ENCODE measurements around the gene SNX30.

SNX30 gene

GRCh38 chr9:112777914-112778313 lies 27.4 kb downstream of the SNX30 start:
- Histone ChIP-seq H3K36me3 (ENCODE audit: control insufficient read depth in 5 of 5, insufficient read depth in 5 of 5, low read length in 5 of 5) (no peaks in the 10 kb centered on the region), H3K9ac (ENCODE audit: low read length in 5 of 5) (no peak overlapping the region), H3K27me3 (ENCODE audit: control insufficient read depth in 5 of 5, insufficient read depth in 4 of 5, low read length in 5 of 5) (no peaks in the 10 kb centered on the region), H3K9me3 (ENCODE audit: control insufficient read depth in 5 of 5, low read length in 5 of 5) (no peaks in the 10 kb centered on the region), H3K4me1 (ENCODE audit: control insufficient read depth in 5 of 5, insufficient read depth in 5 of 5, low read length in 5 of 5) (peaks cover 0 to 13% (median 4%) of the 10 kb centered on the region in 5 donors), H3K27ac (ENCODE audit: low read depth, low read length) (no peak overlapping the region), H3K4me3 (ENCODE audit: low read depth in 1 of 5, low read length in 5 of 5) (no peak overlapping the region)

DNA sequence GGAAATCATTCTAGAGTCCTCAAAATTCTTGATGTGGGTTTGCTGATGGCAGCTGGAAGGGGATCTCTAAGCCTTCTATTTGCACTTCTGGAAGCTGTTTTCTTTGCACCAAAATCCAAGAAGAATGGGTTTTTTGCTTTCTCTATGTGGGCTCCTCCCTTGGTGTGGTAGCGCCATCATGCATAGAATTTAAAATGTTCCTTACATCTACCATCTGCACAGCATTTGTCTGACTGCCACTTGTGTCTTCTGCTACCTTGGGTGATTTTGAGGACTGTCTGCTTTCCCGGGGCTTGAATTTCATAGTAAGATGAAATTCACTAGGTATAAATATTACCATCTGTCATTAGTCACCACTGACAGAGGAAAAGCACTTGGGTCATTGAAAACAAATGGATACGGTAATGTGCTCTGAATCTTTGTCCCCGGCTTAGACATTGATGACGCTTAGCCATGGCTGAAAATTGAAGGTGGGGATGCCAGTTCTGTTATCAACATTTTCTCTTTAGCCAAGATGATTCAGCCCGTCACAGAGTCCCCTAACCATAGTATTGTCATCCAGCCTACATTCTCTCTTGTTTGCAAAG lies 30.0 kb downstream of the SNX30 start:
- H3K36me3 ChIP-seq (ENCODE audit: control insufficient read depth in 5 of 5, insufficient read depth in 5 of 5, low read length in 5 of 5), result no peaks in the 10 kb centered on the region
- H3K4me1 ChIP-seq (ENCODE audit: control insufficient read depth in 5 of 5, insufficient read depth in 5 of 5, low read length in 5 of 5), result peaks cover 0 to 6% (median 4%) of the 10 kb centered on the region in 5 donors
- H3K27ac ChIP-seq (ENCODE audit: low read depth, low read length), result no peak overlapping the region
- H3K4me3 ChIP-seq (ENCODE audit: low read depth in 1 of 5, low read length in 5 of 5), result no peak overlapping the region
- H3K9me3 ChIP-seq (ENCODE audit: control insufficient read depth in 5 of 5, low read length in 5 of 5), result no peaks in the 10 kb centered on the region
- H3K27me3 ChIP-seq (ENCODE audit: control insufficient read depth in 5 of 5, insufficient read depth in 4 of 5, low read length in 5 of 5), result no peaks in the 10 kb centered on the region
- no peak overlapping the region for H3K9ac ChIP-seq (ENCODE audit: low read length in 5 of 5)

- Histone ChIP-seq H3K9ac (ENCODE audit: low read length in 5 of 5) (no peak overlapping the region), H3K27ac (ENCODE audit: low read depth, low read length) (no peak overlapping the region), H3K27me3 (ENCODE audit: control insufficient read depth in 5 of 5, insufficient read depth in 4 of 5, low read length in 5 of 5) (no peaks in the 10 kb centered on the region), H3K4me3 (ENCODE audit: low read depth in 1 of 5, low read length in 5 of 5) (no peak overlapping the region), H3K4me1 (ENCODE audit: control insufficient read depth in 5 of 5, insufficient read depth in 5 of 5, low read length in 5 of 5) (peaks cover 0 to 6% (median 4%) of the 10 kb centered on the region in 5 donors), H3K9me3 (ENCODE audit: control insufficient read depth in 5 of 5, low read length in 5 of 5) (no peaks in the 10 kb centered on the region), H3K36me3 (ENCODE audit: control insufficient read depth in 5 of 5, insufficient read depth in 5 of 5, low read length in 5 of 5) (no peaks in the 10 kb centered on the region)
Measured at GRCh38 chr9:112782218-112782617, 31.7 kb downstream of the SNX30 start.

DNA sequence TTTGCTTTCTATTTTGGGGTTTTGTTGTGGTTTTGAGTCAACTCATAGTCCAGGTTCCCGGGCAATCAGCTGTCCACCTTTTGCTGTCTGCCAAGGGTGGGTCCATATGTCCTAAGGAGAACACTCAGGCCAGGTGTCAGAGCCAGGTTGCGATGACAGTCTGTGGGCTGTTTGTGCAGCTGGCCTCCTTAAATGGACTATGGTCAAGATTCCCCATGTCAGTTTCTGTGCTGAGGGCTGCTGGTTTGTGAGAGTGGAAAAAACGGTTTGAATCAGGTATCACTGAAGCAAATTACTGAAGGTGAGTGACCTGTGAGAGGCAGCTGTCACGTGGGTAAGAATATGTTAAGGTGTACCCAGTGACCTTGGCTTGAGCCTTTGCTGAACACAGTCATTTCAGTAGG lies 33.0 kb downstream of the SNX30 start:
- no peaks in the 10 kb centered on the region for H3K9me3 ChIP-seq (ENCODE audit: control insufficient read depth in 5 of 5, low read length in 5 of 5)
- H3K4me3 ChIP-seq (ENCODE audit: low read depth in 1 of 5, low read length in 5 of 5), result no peak overlapping the region
- no peaks in the 10 kb centered on the region for H3K27me3 ChIP-seq (ENCODE audit: control insufficient read depth in 5 of 5, insufficient read depth in 4 of 5, low read length in 5 of 5)
- peaks cover 0 to 6% (median 4%) of the 10 kb centered on the region in 5 donors for H3K4me1 ChIP-seq (ENCODE audit: control insufficient read depth in 5 of 5, insufficient read depth in 5 of 5, low read length in 5 of 5)
- no peaks in the 10 kb centered on the region for H3K36me3 ChIP-seq (ENCODE audit: control insufficient read depth in 5 of 5, insufficient read depth in 5 of 5, low read length in 5 of 5)
- no peak overlapping the region for H3K9ac ChIP-seq (ENCODE audit: low read length in 5 of 5)
- no peak overlapping the region for H3K27ac ChIP-seq (ENCODE audit: low read depth, low read length)

- H3K27me3 ChIP-seq (ENCODE audit: control insufficient read depth in 5 of 5, insufficient read depth in 4 of 5, low read length in 5 of 5), result no peaks in the 10 kb centered on the region
- H3K36me3 ChIP-seq (ENCODE audit: control insufficient read depth in 5 of 5, insufficient read depth in 5 of 5, low read length in 5 of 5), result no peaks in the 10 kb centered on the region
- no peaks in the 10 kb centered on the region for H3K9me3 ChIP-seq (ENCODE audit: control insufficient read depth in 5 of 5, low read length in 5 of 5)
- H3K4me1 ChIP-seq (ENCODE audit: control insufficient read depth in 5 of 5, insufficient read depth in 5 of 5, low read length in 5 of 5), result peaks cover 0 to 9% (median 6%) of the 10 kb centered on the region in 5 donors
- no peak overlapping the region for H3K4me3 ChIP-seq (ENCODE audit: low read depth in 1 of 5, low read length in 5 of 5)
- H3K9ac ChIP-seq (ENCODE audit: low read length in 5 of 5), result no peak overlapping the region
- no peak overlapping the region for H3K27ac ChIP-seq (ENCODE audit: low read depth, low read length)
Measured at GRCh38 chr9:112784020-112784785, 33.6 kb downstream of the SNX30 start.

- no peaks in the 10 kb centered on the region for H3K27me3 ChIP-seq (ENCODE audit: control insufficient read depth in 5 of 5, insufficient read depth in 4 of 5, low read length in 5 of 5)
- no peak overlapping the region for H3K27ac ChIP-seq (ENCODE audit: low read depth, low read length)
- no peak overlapping the region for H3K9ac ChIP-seq (ENCODE audit: low read length in 5 of 5)
- no peak overlapping the region for H3K4me3 ChIP-seq (ENCODE audit: low read depth in 1 of 5, low read length in 5 of 5)
- H3K9me3 ChIP-seq (ENCODE audit: control insufficient read depth in 5 of 5, low read length in 5 of 5), result no peaks in the 10 kb centered on the region
- no peaks in the 10 kb centered on the region for H3K36me3 ChIP-seq (ENCODE audit: control insufficient read depth in 5 of 5, insufficient read depth in 5 of 5, low read length in 5 of 5)
- H3K4me1 ChIP-seq (ENCODE audit: control insufficient read depth in 5 of 5, insufficient read depth in 5 of 5, low read length in 5 of 5), result peaks cover 0 to 12% (median 9%) of the 10 kb centered on the region in 5 donors
Measured at GRCh38 chr9:112785986-112786385, 35.4 kb downstream of the SNX30 start.

- no peaks in the 10 kb centered on the region for H3K9me3 ChIP-seq (ENCODE audit: control insufficient read depth in 5 of 5, low read length in 5 of 5)
- H3K27me3 ChIP-seq (ENCODE audit: control insufficient read depth in 5 of 5, insufficient read depth in 4 of 5, low read length in 5 of 5), result no peaks in the 10 kb centered on the region
- H3K27ac ChIP-seq (ENCODE audit: low read depth, low read length), result no peak overlapping the region
- H3K4me1 ChIP-seq (ENCODE audit: control insufficient read depth in 5 of 5, insufficient read depth in 5 of 5, low read length in 5 of 5), result peaks cover 0 to 12% (median 9%) of the 10 kb centered on the region in 5 donors
- H3K9ac ChIP-seq (ENCODE audit: low read length in 5 of 5), result no peak overlapping the region
- no peaks in the 10 kb centered on the region for H3K36me3 ChIP-seq (ENCODE audit: control insufficient read depth in 5 of 5, insufficient read depth in 5 of 5, low read length in 5 of 5)
- H3K4me3 ChIP-seq (ENCODE audit: low read depth in 1 of 5, low read length in 5 of 5), result no peak overlapping the region
Measured at GRCh38 chr9:112786829-112787520, 36.4 kb downstream of the SNX30 start.

DNA sequence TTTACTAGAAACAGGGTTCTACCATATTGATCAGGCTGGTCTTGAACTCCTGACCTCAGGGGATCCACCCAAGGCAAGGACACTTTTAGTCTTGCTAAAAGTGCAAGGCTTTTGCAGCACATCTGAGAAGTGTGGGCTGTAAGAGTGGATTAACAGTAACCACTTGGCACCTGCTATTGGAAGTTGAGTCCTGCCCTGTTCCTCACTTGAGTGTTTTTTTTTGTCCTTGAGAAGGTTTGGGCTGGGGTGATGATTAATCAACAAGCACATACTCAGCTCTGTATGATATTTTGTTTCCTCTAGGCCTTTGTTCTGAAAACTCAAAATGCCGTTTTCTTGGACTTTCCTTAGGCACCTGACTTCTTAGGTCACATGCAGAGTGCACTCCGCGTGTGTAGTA lies 37.4 kb downstream of the SNX30 start:
- no peaks in the 10 kb centered on the region for H3K9me3 ChIP-seq (ENCODE audit: control insufficient read depth in 5 of 5, low read length in 5 of 5)
- no peak overlapping the region for H3K27ac ChIP-seq (ENCODE audit: low read depth, low read length)
- peaks cover 0 to 12% (median 9%) of the 10 kb centered on the region in 5 donors for H3K4me1 ChIP-seq (ENCODE audit: control insufficient read depth in 5 of 5, insufficient read depth in 5 of 5, low read length in 5 of 5)
- no peak overlapping the region for H3K4me3 ChIP-seq (ENCODE audit: low read depth in 1 of 5, low read length in 5 of 5)
- H3K36me3 ChIP-seq (ENCODE audit: control insufficient read depth in 5 of 5, insufficient read depth in 5 of 5, low read length in 5 of 5), result no peaks in the 10 kb centered on the region
- H3K27me3 ChIP-seq (ENCODE audit: control insufficient read depth in 5 of 5, insufficient read depth in 4 of 5, low read length in 5 of 5), result no peaks in the 10 kb centered on the region
- H3K9ac ChIP-seq (ENCODE audit: low read length in 5 of 5), result no peak overlapping the region

GRCh38 chr9:112789473-112789872 lies 38.9 kb downstream of the SNX30 start:
- no peaks in the 10 kb centered on the region for H3K27me3 ChIP-seq (ENCODE audit: control insufficient read depth in 5 of 5, insufficient read depth in 4 of 5, low read length in 5 of 5)
- no peak overlapping the region for H3K9ac ChIP-seq (ENCODE audit: low read length in 5 of 5)
- no peak overlapping the region for H3K4me3 ChIP-seq (ENCODE audit: low read depth in 1 of 5, low read length in 5 of 5)
- no peak overlapping the region for H3K27ac ChIP-seq (ENCODE audit: low read depth, low read length)
- peaks cover 0 to 11% (median 7%) of the 10 kb centered on the region in 5 donors for H3K4me1 ChIP-seq (ENCODE audit: control insufficient read depth in 5 of 5, insufficient read depth in 5 of 5, low read length in 5 of 5)
- no peaks in the 10 kb centered on the region for H3K9me3 ChIP-seq (ENCODE audit: control insufficient read depth in 5 of 5, low read length in 5 of 5)
- no peaks in the 10 kb centered on the region for H3K36me3 ChIP-seq (ENCODE audit: control insufficient read depth in 5 of 5, insufficient read depth in 5 of 5, low read length in 5 of 5)

Data from subcutaneous abdominal adipose tissue (tissue), 5 donors.